OCI-LY1 (cell line): ENCODE measurements around the gene FAM181B.

ENCODE experiments used
- H2AFZ ChIP-seq: fragments of 200-600 bp; sonication (generic), shearing (Covaris generic); 2 replicates; pipeline ENCODE4 v1.6.0; 2014; ENCODE audit warnings: antibody characterized with exemption, mild to moderate bottlenecking, low read length
- H3F3A ChIP-seq: fragments of 200-600 bp; sonication (generic), shearing (Covaris generic); 2 replicates; pipeline ENCODE4 v1.6.0; 2014; ENCODE audit warnings: mild to moderate bottlenecking, antibody characterized with exemption, low read length, moderate library complexity; ENCODE audit not compliant: insufficient read depth
- H3K27ac ChIP-seq: fragments of 200-600 bp; sonication (generic); 2 replicates; pipeline ENCODE4 v1.5.1; 2014; ENCODE audit warnings: low read length, mixed run types, mild to moderate bottlenecking, low read depth; ENCODE audit not compliant: poor library complexity, severe bottlenecking
- H3K27me3 ChIP-seq: fragments of 200-600 bp; sonication (generic); 2 replicates; pipeline ENCODE4 v1.6.0; 2014; ENCODE audit warnings: antibody characterized with exemption, mild to moderate bottlenecking, low read length, moderate library complexity; ENCODE audit not compliant: insufficient read depth
- H3K36me3 ChIP-seq: fragments of 200-600 bp; sonication (generic); 2 replicates; pipeline ENCODE4 v1.6.1; 2014; ENCODE audit warnings: mild to moderate bottlenecking, antibody characterized with exemption, low read length, moderate library complexity, mixed read lengths; ENCODE audit not compliant: insufficient read depth
- H3K4me1 ChIP-seq: fragments of 200-600 bp; sonication (generic); 2 replicates; pipeline ENCODE4 v1.5.1; 2014; ENCODE audit warnings: mild to moderate bottlenecking, low read length, moderate library complexity; ENCODE audit not compliant: insufficient read depth, severe bottlenecking
- H3K4me2 ChIP-seq: fragments of 200-600 bp; sonication (generic), shearing (Covaris generic); 2 replicates; pipeline ENCODE4 v1.6.1; 2014; ENCODE audit warnings: low read length
- H3K4me3 ChIP-seq: fragments of 200-600 bp; sonication (generic); 2 replicates; pipeline ENCODE4 v1.5.1; 2014; ENCODE audit warnings: low read length, low read depth, mild to moderate bottlenecking, mixed read lengths; ENCODE audit not compliant: poor library complexity, severe bottlenecking
- H3K79me2 ChIP-seq: fragments of 200-600 bp; shearing (Covaris generic); 2 replicates; pipeline ENCODE4 v1.6.1; 2016; ENCODE audit warnings: mixed run types, low read length, mixed read lengths; ENCODE audit not compliant: insufficient read depth
- H3K9ac ChIP-seq: fragments of 200-600 bp; sonication (generic), shearing (Covaris generic); 2 replicates; pipeline ENCODE4 v1.6.1; 2014; ENCODE audit warnings: mild to moderate bottlenecking, low read length, mixed read lengths
- H3K9me2 ChIP-seq: fragments of 200-600 bp; sonication (generic), shearing (Covaris generic); 2 replicates; pipeline ENCODE4 v1.6.1; 2014; ENCODE audit warnings: low read depth, mild to moderate bottlenecking, low read length, mixed read lengths
- H3K9me3 ChIP-seq: fragments of 200-600 bp; shearing (Covaris generic); 2 replicates; pipeline ENCODE4 v1.6.1; 2014; ENCODE audit warnings: low read length, mixed read lengths
- H4K20me1 ChIP-seq: fragments of 200-600 bp; sonication (generic), shearing (Covaris generic); 2 replicates; pipeline ENCODE4 v1.6.0; 2016; ENCODE audit warnings: mild to moderate bottlenecking, low read length; ENCODE audit not compliant: insufficient read depth
- CTCF ChIP-seq: fragments of 200-600 bp; sonication (generic), shearing (Covaris generic); IDR thresholded peaks from 2 replicates; pipeline ENCODE4 v1.5.1; 2017; ENCODE audit warnings: mild to moderate bottlenecking, antibody characterized with exemption, low read length, moderate library complexity, mixed read lengths
- EZH2 ChIP-seq: fragments of 200-600 bp; sonication (generic), shearing (Covaris generic); IDR thresholded peaks from 2 replicates; pipeline ENCODE4 v1.8.0; 2017; ENCODE audit warnings: borderline replicate concordance, mixed run types, mild to moderate bottlenecking, antibody characterized with exemption, low read length, moderate library complexity, mixed read lengths

Gene FAM181B

GRCh38 chr11:82720267-82721065 is 13.2 kb downstream of the FAM181B start:
- no peak overlapping the region for H3K27ac ChIP-seq
- no peaks in the 10 kb centered on the region for H3K27me3 ChIP-seq
- H3K4me2 ChIP-seq, result no peak overlapping the region
- H4K20me1 ChIP-seq, result no peaks in the 10 kb centered on the region
- no peaks in the 10 kb centered on the region for H3K9me3 ChIP-seq
- H3K4me1 ChIP-seq, result no peaks in the 10 kb centered on the region
- no peaks in the 10 kb centered on the region for H3K9me2 ChIP-seq
- H3K9ac ChIP-seq, result no peak overlapping the region
- no peak for TF ChIP-seq CTCF
- TF ChIP-seq EZH2, result no peak
- H3K4me3 ChIP-seq, result no peak overlapping the region
- H3K79me2 ChIP-seq, result no peaks in the 10 kb centered on the region
- H3F3A ChIP-seq, result no peaks in the 10 kb centered on the region
- H3K36me3 ChIP-seq, result no peaks in the 10 kb centered on the region
- H2AFZ ChIP-seq, result no peak overlapping the region

GRCh38 chr11:82719361-82720105 is 14.1 kb downstream of the FAM181B start:
- no peaks in the 10 kb centered on the region for H3F3A ChIP-seq
- H2AFZ ChIP-seq, result no peak overlapping the region
- no peak overlapping the region for H3K4me2 ChIP-seq
- no peak overlapping the region for H3K9ac ChIP-seq
- no peaks in the 10 kb centered on the region for H3K27me3 ChIP-seq
- H3K27ac ChIP-seq, result no peak overlapping the region
- no peaks in the 10 kb centered on the region for H3K9me3 ChIP-seq
- H3K9me2 ChIP-seq, result no peaks in the 10 kb centered on the region
- no peaks in the 10 kb centered on the region for H3K4me1 ChIP-seq
- no peaks in the 10 kb centered on the region for H3K36me3 ChIP-seq
- no peaks in the 10 kb centered on the region for H3K79me2 ChIP-seq
- H3K4me3 ChIP-seq, result no peak overlapping the region
- TF ChIP-seq CTCF, result no peak
- TF ChIP-seq EZH2, result no peak
- H4K20me1 ChIP-seq, result no peaks in the 10 kb centered on the region

- H4K20me1 ChIP-seq, result no peaks in the 10 kb centered on the region
- no peak overlapping the region for H3K27ac ChIP-seq
- H3K4me1 ChIP-seq, result no peaks in the 10 kb centered on the region
- H3K4me3 ChIP-seq, result no peak overlapping the region
- H2AFZ ChIP-seq, result no peak overlapping the region
- no peaks in the 10 kb centered on the region for H3K27me3 ChIP-seq
- no peak overlapping the region for H3K9ac ChIP-seq
- no peak for TF ChIP-seq EZH2
- H3K36me3 ChIP-seq, result no peaks in the 10 kb centered on the region
- no peak overlapping the region for H3K4me2 ChIP-seq
- H3K79me2 ChIP-seq, result no peaks in the 10 kb centered on the region
- no peaks in the 10 kb centered on the region for H3K9me2 ChIP-seq
- no peaks in the 10 kb centered on the region for H3F3A ChIP-seq
- H3K9me3 ChIP-seq, result no peaks in the 10 kb centered on the region
Observed at GRCh38 chr11:82718821-82719220, 14.8 kb downstream of the FAM181B start.
